OCI-LY1 (cell line): ENCODE data around the gene HNRNPA1.

Source experiments
- H2AFZ ChIP-seq: fragments of 200-600 bp; sonication (generic), shearing (Covaris generic); 2 replicates; pipeline ENCODE4 v1.6.0; 2014; ENCODE audit warnings: antibody characterized with exemption, mild to moderate bottlenecking, low read length
- H3F3A ChIP-seq: fragments of 200-600 bp; sonication (generic), shearing (Covaris generic); 2 replicates; pipeline ENCODE4 v1.6.0; 2014; ENCODE audit warnings: mild to moderate bottlenecking, antibody characterized with exemption, low read length, moderate library complexity; ENCODE audit not compliant: insufficient read depth
- H3K27ac ChIP-seq: fragments of 200-600 bp; sonication (generic); 2 replicates; pipeline ENCODE4 v1.5.1; 2014; ENCODE audit warnings: low read length, mixed run types, mild to moderate bottlenecking, low read depth; ENCODE audit not compliant: poor library complexity, severe bottlenecking
- H3K27me3 ChIP-seq: fragments of 200-600 bp; sonication (generic); 2 replicates; pipeline ENCODE4 v1.6.0; 2014; ENCODE audit warnings: antibody characterized with exemption, mild to moderate bottlenecking, low read length, moderate library complexity; ENCODE audit not compliant: insufficient read depth
- H3K36me3 ChIP-seq: fragments of 200-600 bp; sonication (generic); 2 replicates; pipeline ENCODE4 v1.6.1; 2014; ENCODE audit warnings: mild to moderate bottlenecking, antibody characterized with exemption, low read length, moderate library complexity, mixed read lengths; ENCODE audit not compliant: insufficient read depth
- H3K4me1 ChIP-seq: fragments of 200-600 bp; sonication (generic); 2 replicates; pipeline ENCODE4 v1.5.1; 2014; ENCODE audit warnings: mild to moderate bottlenecking, low read length, moderate library complexity; ENCODE audit not compliant: insufficient read depth, severe bottlenecking
- H3K4me2 ChIP-seq: fragments of 200-600 bp; sonication (generic), shearing (Covaris generic); 2 replicates; pipeline ENCODE4 v1.6.1; 2014; ENCODE audit warnings: low read length
- H3K4me3 ChIP-seq: fragments of 200-600 bp; sonication (generic); 2 replicates; pipeline ENCODE4 v1.5.1; 2014; ENCODE audit warnings: low read length, low read depth, mild to moderate bottlenecking, mixed read lengths; ENCODE audit not compliant: poor library complexity, severe bottlenecking
- H3K79me2 ChIP-seq: fragments of 200-600 bp; shearing (Covaris generic); 2 replicates; pipeline ENCODE4 v1.6.1; 2016; ENCODE audit warnings: mixed run types, low read length, mixed read lengths; ENCODE audit not compliant: insufficient read depth
- H3K9ac ChIP-seq: fragments of 200-600 bp; sonication (generic), shearing (Covaris generic); 2 replicates; pipeline ENCODE4 v1.6.1; 2014; ENCODE audit warnings: mild to moderate bottlenecking, low read length, mixed read lengths
- H3K9me2 ChIP-seq: fragments of 200-600 bp; sonication (generic), shearing (Covaris generic); 2 replicates; pipeline ENCODE4 v1.6.1; 2014; ENCODE audit warnings: low read depth, mild to moderate bottlenecking, low read length, mixed read lengths
- H3K9me3 ChIP-seq: fragments of 200-600 bp; shearing (Covaris generic); 2 replicates; pipeline ENCODE4 v1.6.1; 2014; ENCODE audit warnings: low read length, mixed read lengths
- H4K20me1 ChIP-seq: fragments of 200-600 bp; sonication (generic), shearing (Covaris generic); 2 replicates; pipeline ENCODE4 v1.6.0; 2016; ENCODE audit warnings: mild to moderate bottlenecking, low read length; ENCODE audit not compliant: insufficient read depth
- CTCF ChIP-seq: fragments of 200-600 bp; sonication (generic), shearing (Covaris generic); IDR thresholded peaks from 2 replicates; pipeline ENCODE4 v1.5.1; 2017; ENCODE audit warnings: mild to moderate bottlenecking, antibody characterized with exemption, low read length, moderate library complexity, mixed read lengths
- EZH2 ChIP-seq: fragments of 200-600 bp; sonication (generic), shearing (Covaris generic); IDR thresholded peaks from 2 replicates; pipeline ENCODE4 v1.8.0; 2017; ENCODE audit warnings: borderline replicate concordance, mixed run types, mild to moderate bottlenecking, antibody characterized with exemption, low read length, moderate library complexity, mixed read lengths

The HNRNPA1 gene

GRCh38 chr12:54331461-54331860 lies 50.9 kb downstream of the HNRNPA1 start:
- no peaks in the 10 kb centered on the region for H3K79me2 ChIP-seq
- H3K9me3 ChIP-seq: no peaks in the 10 kb centered on the region
- no peak overlapping the region for H2AFZ ChIP-seq
- H3K27me3 ChIP-seq: no peaks in the 10 kb centered on the region
- no peak overlapping the region for H3K4me2 ChIP-seq
- H3K9ac ChIP-seq: no peak overlapping the region
- peaks cover 15% of the 10 kb centered on the region for H3K4me1 ChIP-seq
- H3K4me3 ChIP-seq: no peak overlapping the region
- TF ChIP-seq EZH2 (no peak), CTCF (no peak)
- H3F3A ChIP-seq: no peaks in the 10 kb centered on the region
- H4K20me1 ChIP-seq: no peaks in the 10 kb centered on the region
- H3K36me3 ChIP-seq: peaks cover 5% of the 10 kb centered on the region; the same call in 1 of the 2 replicates
- H3K9me2 ChIP-seq: no peaks in the 10 kb centered on the region
- no peak overlapping the region for H3K27ac ChIP-seq

GRCh38 chr12:54333420-54334034 lies 53.0 kb downstream of the HNRNPA1 start:
- H3K36me3 ChIP-seq: peaks cover 5% of the 10 kb centered on the region; the same call in 1 of the 2 replicates
- H3K79me2 ChIP-seq: no peaks in the 10 kb centered on the region
- peaks cover 15% of the 10 kb centered on the region for H3K4me1 ChIP-seq
- no peak overlapping the region for H3K4me2 ChIP-seq
- no peaks in the 10 kb centered on the region for H3F3A ChIP-seq
- H3K27ac ChIP-seq: no peak overlapping the region
- TF ChIP-seq CTCF (no peak), EZH2 (no peak)
- H3K9ac ChIP-seq: no peak overlapping the region
- H4K20me1 ChIP-seq: no peaks in the 10 kb centered on the region
- H2AFZ ChIP-seq: no peak overlapping the region
- H3K9me3 ChIP-seq: no peaks in the 10 kb centered on the region
- no peak overlapping the region for H3K4me3 ChIP-seq
- no peaks in the 10 kb centered on the region for H3K27me3 ChIP-seq
- no peaks in the 10 kb centered on the region for H3K9me2 ChIP-seq
